ENCODE results near the gene HSD17B7.
"Not testable (repeated sequence)": the region's sequence is repeated elsewhere in the genome, so short reads cannot be mapped to it uniquely, and the experiment has no call there.

HSD17B7 gene

DNA sequence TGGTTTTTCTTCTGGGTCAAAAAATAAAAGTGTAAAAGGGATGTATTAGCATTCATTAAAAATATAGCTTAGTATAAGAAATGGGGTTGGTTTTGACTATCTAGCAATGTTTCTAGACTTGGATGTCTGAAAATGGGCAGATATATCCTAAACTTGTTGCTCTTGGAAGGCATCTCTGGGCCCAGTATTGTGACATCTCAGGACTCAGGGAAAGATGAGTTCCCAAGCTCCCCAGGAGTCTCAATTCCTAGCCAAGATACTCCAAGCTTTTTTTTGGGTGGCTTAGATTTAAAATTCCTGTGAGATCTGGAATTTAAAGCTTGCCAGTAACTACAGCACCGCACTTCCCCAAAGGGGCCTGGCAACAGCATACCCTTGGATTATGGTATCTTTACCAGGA, 11.5 kb upstream of the HSD17B7 start:
- in situ Hi-C loops (cut with HindIII; ENCODE audit: low pct_unique_long_range_greater_than_20kb, low sequenced_read_pairs) = no loop called here
- DNase-seq (ENCODE audit: low read depth in 1 of 2, low spot score in 1 of 2) = no peak
- TF ChIP-seq JUND (IDR thresholded peaks at IDR 0.05; ENCODE audit: low read depth) = no peak

DNA sequence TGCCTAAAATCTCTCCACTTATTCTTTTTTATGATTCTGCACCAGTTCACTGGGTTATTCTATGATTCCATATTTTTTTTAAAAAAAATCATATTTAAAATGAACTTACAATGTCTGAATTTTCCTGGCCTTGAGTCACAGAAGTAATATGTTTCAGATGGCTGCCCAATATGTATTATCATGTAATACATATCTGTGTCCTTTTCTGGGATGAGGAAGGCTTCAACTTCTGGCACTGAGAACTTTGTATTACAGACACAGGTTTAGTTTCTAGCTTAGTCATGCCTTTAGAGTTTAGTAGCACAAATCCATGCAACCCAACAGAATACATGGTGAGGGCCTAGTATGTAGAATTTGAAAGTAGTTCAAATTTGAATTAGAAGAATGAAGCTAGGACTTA, 7.8 kb upstream of the HSD17B7 start:
- no peak for TF ChIP-seq JUND (IDR thresholded peaks at IDR 0.05; ENCODE audit: low read depth)
- in situ Hi-C loops (cut with HindIII; ENCODE audit: low pct_unique_long_range_greater_than_20kb, low sequenced_read_pairs) = no loop called here
- no peak for DNase-seq (ENCODE audit: low read depth in 1 of 2, low spot score in 1 of 2)

DNA sequence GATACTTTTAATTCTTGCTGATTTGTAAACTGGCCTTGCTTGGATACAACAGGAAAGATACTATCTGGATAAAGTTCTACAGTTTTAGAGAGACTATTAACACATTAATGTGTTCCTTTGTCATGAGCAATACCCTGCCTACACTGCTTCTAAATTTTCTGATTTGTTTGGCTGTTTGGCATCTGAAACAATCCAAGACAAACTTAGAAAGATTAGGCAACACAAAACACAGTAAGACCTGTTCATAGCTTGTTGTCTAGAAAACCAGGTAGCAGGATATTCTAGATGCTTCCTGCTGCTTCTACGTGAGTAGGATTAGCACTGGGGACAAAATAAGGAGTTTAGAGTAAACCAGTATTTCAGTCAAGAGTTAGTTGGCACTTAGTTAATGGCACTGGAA, 5.6 kb upstream of the HSD17B7 start:
- DNase-seq (ENCODE audit: low read depth in 1 of 2, low spot score in 1 of 2); in situ Hi-C loops (cut with HindIII; ENCODE audit: low pct_unique_long_range_greater_than_20kb, low sequenced_read_pairs): not testable (repeated sequence)

DNA sequence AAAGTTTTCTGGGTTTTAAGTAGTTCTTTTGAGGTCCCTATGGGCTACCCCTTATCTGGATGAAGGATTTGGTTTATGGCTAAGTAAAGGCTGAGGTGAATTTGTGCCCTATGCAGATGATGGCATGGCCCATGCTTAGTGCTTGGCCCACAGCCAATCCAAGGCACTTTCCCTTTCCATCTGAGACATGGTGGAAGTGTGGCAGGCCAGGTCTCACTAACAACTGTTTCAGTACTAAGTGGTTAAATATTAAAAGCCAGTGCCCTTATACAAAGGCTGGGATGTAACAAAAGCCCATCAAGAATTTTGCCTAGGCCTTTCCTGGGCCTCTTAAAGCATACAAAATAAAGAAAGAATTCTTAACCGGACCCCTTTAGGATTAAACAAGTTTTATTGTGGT, 1.7 kb upstream of the HSD17B7 start:
- in situ Hi-C loops (cut with HindIII; ENCODE audit: low pct_unique_long_range_greater_than_20kb, low sequenced_read_pairs); DNase-seq (ENCODE audit: low read depth in 1 of 2, low spot score in 1 of 2): not testable (repeated sequence)

DNA sequence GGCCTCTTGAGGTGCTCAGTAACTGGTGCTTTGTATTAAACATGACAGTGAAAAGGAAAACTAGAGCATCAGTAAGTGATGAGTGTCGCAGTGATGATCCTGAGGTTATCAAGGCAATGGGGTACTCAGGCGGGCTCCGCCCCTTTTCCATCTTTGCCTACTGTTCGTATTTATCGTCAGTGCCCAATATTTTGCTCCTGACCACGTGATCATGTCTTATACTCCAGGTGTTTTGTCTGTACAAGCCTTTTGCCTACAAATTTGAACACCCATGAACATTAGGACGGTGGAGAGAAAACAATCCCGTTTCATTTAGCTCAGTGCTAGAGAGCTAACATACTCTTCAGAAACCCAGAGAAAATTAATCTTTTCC, 469 bp downstream of the HSD17B7 start:
- peak in 1 of 2 experiments; percentile 16 for DNase-seq (ENCODE audit: low read depth in 1 of 2, low spot score in 1 of 2)
- in situ Hi-C loops (cut with HindIII; ENCODE audit: low pct_unique_long_range_greater_than_20kb, low sequenced_read_pairs) = not testable (repeated sequence)

DNA sequence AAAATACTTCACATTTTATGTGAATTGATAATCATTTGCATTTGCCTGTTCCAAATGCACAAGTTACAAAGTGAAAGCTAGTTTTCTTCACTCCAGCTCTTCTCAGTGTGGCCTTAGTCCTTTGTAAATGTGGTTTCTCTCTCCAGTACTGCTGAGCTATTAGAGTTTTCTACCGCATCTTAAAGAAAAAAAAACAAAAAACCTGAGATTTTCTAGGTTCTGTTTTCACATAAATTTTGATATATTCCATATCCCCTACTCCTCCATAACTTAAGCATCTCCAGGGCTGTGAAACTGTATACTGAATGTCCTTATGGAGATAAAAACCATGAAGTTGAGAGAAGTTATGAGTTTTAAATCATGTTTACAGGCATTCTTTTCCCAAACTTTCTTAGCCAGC, 3.8 kb downstream of the HSD17B7 start:
- in situ Hi-C loops (cut with HindIII; ENCODE audit: low pct_unique_long_range_greater_than_20kb, low sequenced_read_pairs); DNase-seq (ENCODE audit: low read depth in 1 of 2, low spot score in 1 of 2): not testable (repeated sequence)

DNA sequence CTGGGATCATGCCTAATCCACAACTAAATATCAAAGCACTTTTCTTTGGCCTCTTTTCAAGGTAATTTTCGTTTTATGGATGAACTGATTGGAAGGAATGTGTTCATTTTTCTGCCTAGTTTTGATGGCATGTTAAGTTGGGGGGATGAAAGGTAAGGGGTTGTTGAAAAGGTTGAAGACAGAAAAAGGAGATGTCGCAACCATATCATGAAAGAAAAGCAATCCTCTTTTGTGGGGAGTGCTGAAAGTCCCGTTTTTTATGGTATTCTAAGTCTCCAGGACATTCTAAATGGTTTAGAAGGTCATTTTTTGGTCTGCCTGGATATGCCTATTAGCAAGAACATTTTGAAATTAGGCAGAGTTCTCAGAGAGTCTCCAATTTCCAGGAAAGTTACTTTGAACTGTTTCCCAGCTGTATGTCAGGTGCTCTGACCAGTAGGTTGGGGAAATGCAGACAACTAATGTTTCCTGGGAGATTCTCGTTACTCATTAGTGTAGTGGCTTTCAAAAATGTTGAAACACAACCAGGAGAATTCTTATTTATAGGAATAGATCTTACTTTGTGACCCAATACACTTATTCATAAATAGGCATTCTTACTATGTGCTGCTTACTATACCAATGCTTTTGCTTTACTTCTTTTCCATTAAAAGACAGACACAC, 6.2 kb downstream of the HSD17B7 start:
- in situ Hi-C loops (cut with HindIII; ENCODE audit: low pct_unique_long_range_greater_than_20kb, low sequenced_read_pairs); DNase-seq (ENCODE audit: low read depth in 1 of 2, low spot score in 1 of 2): not testable (repeated sequence)

DNA sequence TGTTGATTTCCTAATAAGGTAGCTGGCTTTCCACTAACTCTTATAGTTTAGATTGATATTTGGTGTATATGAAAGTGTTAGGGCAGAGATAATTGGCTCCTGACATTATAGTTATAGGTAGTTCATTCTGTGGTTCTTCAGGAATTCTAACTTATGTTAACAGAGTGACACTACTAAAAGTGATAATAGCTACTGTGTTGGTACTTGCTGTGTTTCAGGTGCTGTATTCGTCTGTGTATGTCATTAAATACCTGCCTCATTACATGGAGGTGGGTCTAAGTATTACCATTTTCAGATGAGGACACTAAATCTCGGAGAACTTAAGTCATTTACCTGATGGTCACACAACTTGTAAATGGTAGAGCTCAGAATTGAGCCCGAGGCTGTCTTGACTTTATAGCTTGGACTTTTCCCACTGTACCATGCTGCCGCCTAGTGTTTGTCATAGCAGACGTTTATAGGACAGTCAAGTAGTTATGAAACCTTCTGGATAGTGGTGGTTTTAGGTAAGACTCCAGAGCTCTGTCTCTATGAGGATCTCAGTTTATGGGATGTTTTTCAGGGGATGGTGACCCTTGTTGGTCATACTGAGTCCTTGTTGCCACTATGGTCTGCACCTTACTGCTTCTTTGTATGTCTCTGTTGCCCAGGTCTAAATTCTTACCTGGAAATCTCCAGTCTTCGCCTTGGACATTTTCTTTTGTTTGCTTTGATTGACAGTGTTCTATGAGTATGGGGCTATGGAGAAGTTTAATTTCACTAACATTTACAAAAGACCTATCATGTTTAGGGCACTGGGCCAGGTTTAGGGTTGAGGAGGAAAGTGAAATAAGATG, 9.7 kb downstream of the HSD17B7 start:
- peak; percentile 27 to 91 for DNase-seq (ENCODE audit: low read depth in 1 of 2, low spot score in 1 of 2)
- in situ Hi-C loops (cut with HindIII; ENCODE audit: low pct_unique_long_range_greater_than_20kb, low sequenced_read_pairs) = not testable (repeated sequence)

DNA sequence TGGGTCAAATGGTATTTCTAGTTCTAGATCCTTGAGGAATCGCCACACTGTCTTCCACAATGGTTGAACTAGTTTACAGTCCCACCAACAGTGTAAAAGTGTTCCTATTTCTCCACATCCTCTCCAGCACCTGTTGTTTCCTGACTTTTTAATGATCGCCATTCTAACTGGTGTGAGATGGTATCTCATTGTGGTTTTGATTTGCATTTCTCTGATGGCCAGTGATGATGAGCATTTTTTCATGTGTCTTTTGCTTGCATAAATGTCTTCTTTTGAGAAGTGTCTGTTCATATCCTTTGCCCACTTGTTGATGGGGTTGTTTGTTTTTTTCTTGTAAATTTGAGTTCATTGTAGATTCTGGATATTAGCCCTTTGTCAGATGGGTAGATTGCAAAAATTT, 17.0 kb downstream of the HSD17B7 start:
- DNase-seq (ENCODE audit: low read depth in 1 of 2, low spot score in 1 of 2); in situ Hi-C loops (cut with HindIII; ENCODE audit: low pct_unique_long_range_greater_than_20kb, low sequenced_read_pairs): not testable (repeated sequence)

DNA sequence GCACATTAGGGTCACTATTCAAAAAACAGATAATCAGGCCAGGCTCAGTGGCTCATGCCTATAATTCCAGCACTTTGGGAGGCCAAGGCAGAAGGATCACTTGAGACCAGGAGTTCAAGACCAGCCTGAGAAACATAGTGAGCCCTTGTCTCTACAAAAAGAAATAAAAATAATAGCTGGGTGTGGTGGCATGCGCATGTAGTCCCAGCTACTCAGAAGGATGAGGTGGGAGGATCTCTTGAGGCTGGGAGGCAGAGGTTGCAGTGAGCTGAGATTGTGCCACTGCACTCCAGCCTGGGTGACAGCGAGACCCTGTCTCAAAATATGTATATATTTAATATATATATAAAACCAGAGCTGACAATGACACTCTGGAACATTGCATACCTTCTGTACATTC, 21.9 kb downstream of the HSD17B7 start:
- in situ Hi-C loops (cut with HindIII; ENCODE audit: low pct_unique_long_range_greater_than_20kb, low sequenced_read_pairs); DNase-seq (ENCODE audit: low read depth in 1 of 2, low spot score in 1 of 2): not testable (repeated sequence)

DNA sequence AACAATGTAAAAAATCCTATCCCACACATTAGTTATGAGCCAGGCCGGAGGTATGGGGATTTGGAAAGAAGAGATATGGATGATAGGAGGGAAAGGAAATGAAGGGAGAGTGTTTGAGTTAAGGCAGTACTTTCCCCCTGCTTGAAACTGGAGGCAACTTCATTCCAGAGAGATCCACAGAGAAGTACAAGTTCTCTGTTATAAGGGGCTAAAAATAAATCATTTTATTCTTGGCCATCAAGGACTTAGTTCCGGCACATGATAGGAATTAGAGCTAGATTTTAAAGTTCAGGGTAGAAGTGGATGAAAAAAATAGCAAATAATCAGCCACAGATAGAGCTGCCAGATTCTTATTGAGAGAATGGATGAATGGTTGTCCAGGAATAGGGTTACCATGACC, 27.6 kb downstream of the HSD17B7 start:
- DNase-seq (ENCODE audit: low read depth in 1 of 2, low spot score in 1 of 2); in situ Hi-C loops (cut with HindIII; ENCODE audit: low pct_unique_long_range_greater_than_20kb, low sequenced_read_pairs): not testable (repeated sequence)

DNA sequence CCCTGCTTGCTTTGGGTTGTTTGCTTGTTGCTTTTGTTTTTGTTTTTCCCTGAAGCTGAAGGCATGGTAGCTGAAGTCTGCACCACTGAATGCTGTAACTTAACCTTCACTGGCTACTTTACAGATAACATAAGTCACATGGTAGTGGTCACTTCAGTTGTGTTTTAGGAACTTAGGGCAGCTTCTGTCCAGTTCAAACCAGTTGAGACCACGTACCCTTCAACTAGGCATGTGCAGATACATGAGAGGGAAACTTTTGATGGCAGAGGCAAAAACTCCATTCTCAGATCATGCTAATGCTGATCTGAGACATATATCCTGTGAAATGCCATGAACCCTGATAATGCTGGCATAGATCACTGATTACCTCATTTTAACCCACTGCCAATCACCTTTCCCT, 28.2 kb downstream of the HSD17B7 start:
- DNase-seq (ENCODE audit: low read depth in 1 of 2, low spot score in 1 of 2); in situ Hi-C loops (cut with HindIII; ENCODE audit: low pct_unique_long_range_greater_than_20kb, low sequenced_read_pairs): not testable (repeated sequence)

DNA sequence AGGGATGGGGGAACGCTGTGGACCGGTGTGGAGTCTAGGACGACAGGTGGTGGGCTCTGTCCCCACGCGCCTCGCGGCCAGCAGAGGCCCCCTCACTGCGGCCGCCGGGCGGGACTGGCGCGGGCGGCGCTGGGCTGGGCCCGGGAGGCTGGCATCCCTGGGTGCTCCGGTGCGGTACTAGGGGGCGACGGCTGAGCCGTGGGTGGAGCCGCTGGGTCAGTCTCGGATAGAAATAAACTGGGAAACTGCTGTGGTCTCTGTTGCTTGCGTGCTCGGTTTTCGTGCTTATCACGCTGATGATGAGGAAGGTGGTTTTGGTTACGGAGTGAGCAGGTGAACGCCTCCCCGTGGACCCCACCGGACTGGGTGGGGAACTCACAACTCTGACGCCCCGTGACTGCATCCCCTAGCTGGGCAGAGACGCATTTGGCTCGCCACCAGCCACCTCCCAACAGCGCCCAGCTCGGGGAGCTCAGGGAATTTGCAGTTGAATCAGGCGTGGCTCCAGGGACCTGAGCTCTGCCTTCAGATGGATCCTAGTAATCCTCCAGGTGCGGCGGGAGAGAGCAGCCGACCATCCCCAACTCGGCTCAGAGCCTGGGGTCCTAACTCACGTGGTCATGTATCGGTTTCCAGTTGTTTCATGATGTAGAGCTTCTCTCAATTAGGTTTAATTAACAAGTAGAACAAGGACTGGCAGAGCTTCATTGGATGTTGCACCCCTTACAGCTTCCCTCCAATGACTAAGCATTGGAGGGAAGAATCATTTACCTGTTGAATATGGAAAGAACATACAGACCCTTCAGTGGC, 32.1 kb downstream of the HSD17B7 start:
- peak in 1 of 2 experiments; percentile 28 for DNase-seq (ENCODE audit: low read depth in 1 of 2, low spot score in 1 of 2)
- in situ Hi-C loops (cut with HindIII; ENCODE audit: low pct_unique_long_range_greater_than_20kb, low sequenced_read_pairs) = no loop called here
- TF ChIP-seq JUND (IDR thresholded peaks at IDR 0.05; ENCODE audit: low read depth) = no peak
